Adipose tissue (tissue), 3 donors: Measurements from ENCODE around the gene KIF15. TPM values are rescaled to one million over a fixed set of nuclear protein-coding genes. Genes with fewer than 3 reads are reported as not detected.

Experiments used
- H3K27ac ChIP-seq: one replicate; pipeline ENCODE4 v1.5.1; 2013; ENCODE audit warnings: low read depth, low read length
- WGBS, 3 donors: extraction: QIAGEN DNeasy Blood & Tissue Kit; methylation state at CpG; one replicate each; pipeline ENCODE4 v1.1.7; 2013; 5-methylcytosine and 5-hydroxymethylcytosine counted together
- polyA plus RNA-seq, 3 donors: library from polyadenylated mRNA; stranded (reverse); fragments of 200-250 nt; gene quantifications; one replicate each; pipeline ENCODE4 v1.2.3, GENCODE V29; 2013
- donor health status: healthy with polysubstance abuse.
- donor health status: Bipolar disorder and iron deficiency.
- donor health status: healthy.

Gene KIF15
- polyA plus RNA-seq, 3 donors = 0.16 to 0.67 (median 0.24) TPM

DNA sequence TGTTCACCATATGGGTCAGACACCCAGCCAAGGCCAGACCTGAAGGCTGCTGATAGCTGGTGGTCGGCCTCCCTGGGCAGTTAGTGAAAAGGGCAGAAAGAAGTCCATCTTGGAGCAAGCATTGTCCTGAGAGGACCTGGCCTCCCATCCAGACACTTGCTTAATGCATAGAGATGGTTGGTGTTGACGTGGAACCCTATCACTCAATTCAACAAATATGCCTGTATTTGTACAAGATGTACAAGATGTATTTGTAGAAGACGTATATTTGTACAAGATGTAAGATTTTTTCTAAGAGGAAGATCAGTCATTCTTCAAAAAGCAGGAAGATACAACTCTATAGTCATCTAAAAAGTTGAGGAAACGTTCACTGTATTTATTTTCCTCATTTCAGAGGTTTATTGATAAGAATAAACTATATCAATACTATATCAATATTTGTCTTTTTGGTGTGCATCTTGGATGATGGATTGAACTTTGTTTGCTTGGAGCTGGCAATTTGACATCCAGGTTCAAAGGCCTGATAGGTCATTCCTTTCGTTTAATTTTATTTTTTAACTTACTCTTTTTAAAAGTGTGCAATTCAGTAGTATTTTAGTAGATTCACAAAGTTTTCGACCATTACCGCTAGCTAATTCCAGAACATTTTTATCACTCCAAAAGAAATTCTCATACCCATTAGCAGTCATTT lies 106.0 kb downstream of the KIF15 start:
- no peak overlapping the region for H3K27ac ChIP-seq
- 71 to 95% (median 90%) methylated on average over 7 of the region's 7 CpGs for WGBS, 3 donors

DNA sequence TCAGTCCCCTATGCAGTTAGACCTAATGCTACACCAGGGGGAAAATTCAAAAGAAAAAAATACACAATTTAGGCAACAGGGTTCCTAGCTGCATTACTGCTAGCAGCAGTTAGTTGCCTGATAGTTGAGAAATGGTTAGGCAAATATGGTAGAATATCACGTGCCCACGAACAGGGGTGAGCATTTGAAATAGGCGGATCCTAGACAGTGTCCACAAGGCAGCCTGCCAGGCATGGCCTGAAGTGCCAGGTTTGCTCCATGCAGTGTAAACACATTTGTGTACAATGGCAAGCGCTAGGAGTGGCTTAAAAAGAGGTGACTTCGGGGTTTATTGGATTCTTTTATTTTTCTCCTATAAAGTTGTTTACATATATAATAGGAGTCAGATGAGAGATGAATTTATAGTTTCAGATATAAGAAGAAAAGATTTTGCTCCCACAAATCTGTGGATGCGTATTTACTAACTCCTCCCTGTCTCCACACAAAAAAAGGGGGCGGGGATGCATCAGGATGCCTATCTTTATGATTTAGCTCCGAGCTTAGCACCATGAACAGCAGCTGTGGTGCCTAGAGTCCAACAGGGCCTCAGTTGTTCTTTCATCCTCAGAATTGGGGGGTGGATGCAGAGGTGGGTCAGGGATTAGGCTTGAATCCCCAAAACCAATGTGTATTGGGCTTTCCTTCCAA lies 108.9 kb downstream of the KIF15 start:
- H3K27ac ChIP-seq = no peak overlapping the region
- WGBS, 3 donors = 42 to 83% (median 78%) methylated on average over 8 of the region's 8 CpGs

DNA sequence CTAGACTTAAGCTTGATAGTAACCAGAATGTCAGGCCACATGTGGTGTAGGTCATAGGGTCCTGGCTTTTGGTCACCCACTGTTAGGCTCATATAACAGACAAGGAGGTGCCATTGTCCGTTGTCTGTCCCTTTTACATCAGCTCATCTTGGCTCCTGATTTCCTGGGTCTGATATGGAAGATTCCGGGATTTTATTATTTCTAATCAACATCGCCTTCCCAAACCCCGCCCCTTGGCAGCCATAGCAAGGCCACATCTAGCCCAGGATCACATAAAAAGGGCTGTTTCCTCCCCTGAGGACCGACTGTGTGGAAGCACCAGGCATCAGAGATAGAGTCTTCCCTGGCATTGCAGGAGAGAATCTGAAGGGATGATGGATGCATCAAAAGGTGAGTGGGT lies 112.7 kb downstream of the KIF15 start, which contains the start of gene TGM4:
TSS of gene TGM4 (plus strand) at position 301 of the 400 bp plus-strand sequence. CDS start at position 372, 71 bp downstream.
- 79 to 89% (median 81%) methylated on average over 5 of the region's 5 CpGs for WGBS, 3 donors

DNA sequence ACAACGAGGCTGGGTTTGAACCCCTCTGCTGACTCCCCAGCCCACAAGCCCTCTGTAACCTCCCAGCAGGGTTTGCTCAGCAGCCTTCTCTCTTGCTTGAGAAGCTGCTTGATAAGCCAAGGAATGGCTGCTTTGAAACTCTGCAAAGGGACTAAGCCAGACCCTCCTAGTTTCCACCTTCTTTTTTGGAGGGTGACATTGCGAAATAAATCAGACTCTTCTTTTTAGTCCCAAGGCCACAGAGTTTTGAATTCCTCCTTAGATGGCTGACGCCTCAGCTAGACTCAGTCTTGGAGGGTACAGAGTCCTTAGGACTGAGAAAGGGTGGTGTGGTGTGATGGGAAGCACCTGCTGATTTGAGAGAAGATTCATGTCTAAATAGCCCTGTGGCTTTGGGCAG lies 114.0 kb downstream of the KIF15 start:
- no peak overlapping the region for H3K27ac ChIP-seq
- 68 to 77% (median 77%) methylated on average over 3 of the region's 3 CpGs for WGBS, 3 donors

More for the DNA sequence above, 112.7 kb downstream of the KIF15 start, which contains the start of gene TGM4:
- no peak within 1 kb of the TSS for H3K27ac ChIP-seq

DNA sequence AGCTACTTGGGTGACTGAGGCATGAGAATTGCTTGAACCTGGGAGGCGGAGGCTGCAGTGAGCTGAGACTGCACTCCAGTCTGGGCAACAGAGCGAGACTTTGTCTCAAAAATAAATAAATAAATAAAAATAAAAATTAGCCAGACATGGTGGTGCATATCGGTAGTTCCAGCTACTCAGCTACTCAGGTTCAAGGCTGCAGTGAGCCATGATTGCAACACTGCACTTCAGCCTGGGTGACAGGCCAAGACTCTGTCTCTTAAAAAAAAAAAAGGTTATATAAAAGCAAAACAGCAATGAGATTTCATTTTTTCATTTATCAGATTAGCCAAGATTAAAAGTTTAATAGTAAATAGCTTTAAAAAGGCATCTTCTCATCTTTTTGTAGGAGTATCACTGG lies 115.7 kb downstream of the KIF15 start:
- WGBS, 3 donors = 77 to 95% (median 88%) methylated on average over 3 of the region's 3 CpGs
- no peak overlapping the region for H3K27ac ChIP-seq

DNA sequence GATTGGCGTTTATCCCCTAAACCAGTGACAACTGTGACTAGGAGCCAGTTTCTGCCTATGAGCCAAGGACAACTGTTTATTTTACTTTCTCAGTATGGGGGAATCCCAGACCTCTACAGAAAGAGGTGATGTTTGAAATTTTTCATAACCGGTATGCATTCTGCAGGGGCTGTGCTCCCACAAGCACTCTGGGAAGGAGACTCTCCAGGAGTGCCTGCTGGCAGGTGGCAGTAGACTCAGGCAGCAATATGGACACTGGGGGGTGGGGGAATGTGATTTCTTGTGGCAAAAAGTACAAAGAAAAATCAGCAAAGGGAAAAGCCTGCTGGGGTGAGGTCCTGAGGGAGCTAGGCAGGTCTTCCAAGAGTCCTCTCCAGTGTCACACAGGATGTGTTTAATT lies 118.7 kb downstream of the KIF15 start:
- H3K27ac ChIP-seq = no peak overlapping the region
- 52 to 77% (median 71%) methylated on average over 2 of the region's 2 CpGs for WGBS, 3 donors

DNA sequence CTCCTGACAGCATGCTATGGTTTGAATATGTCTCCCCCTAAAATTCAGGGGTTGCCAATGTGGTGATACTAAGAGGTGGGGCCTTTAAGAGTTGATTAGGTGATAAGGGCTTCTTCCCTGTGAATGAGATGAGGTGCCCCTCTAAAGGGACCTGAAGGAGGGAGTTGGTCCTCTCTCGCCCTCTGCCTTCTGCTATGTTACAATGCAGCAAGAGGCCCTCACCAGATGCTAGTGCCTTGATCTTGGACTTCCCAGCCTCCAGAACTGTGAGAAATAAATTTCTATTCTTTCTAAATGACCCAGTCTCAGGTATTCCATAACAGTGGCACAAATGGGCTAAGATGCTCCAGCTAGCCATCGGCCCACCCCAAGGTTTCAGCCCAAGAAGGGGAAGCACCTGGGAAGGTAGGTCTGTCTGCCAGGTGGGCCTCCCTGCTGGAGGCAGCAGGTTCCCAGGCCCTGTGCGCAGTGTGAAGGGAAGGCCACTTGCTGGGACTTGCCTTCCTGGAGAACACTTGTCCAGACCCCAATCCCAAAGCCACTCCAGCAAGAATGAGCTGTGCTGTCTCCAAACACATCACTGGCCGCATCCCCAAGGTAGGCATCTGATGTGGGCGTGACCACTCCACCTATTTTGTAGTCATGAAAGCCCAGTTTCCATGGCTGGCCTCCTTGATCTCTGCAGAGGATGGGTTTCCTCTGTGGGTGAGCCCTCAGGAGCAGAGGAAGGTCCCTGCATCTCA lies 121.8 kb downstream of the KIF15 start:
- H3K27ac ChIP-seq = no peak overlapping the region
- WGBS, 3 donors = 87 to 94% (median 91%) methylated on average over 5 of the region's 5 CpGs

DNA sequence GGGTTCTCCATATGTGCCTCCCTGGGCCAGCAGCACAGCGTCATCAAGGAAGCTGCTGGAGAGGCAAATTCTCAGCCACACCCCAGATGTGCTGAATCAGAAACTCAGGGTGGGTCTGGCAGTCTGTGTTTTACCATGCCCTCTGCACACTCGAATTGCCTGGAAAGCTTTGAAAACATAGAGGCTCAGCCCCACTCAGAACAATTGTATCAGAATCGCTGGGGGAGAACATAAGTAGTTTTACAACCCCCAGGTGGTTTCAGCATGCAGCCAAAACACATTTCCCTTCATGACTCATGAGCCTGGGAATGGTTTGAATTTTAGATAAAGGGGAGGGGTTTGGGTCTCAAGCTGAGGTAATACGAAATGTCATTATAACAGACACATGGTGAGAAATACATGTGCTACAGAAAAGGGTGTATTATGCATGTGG lies 122.4 kb downstream of the KIF15 start:
- 32 to 53% (median 37%) methylated on average over 4 of the region's 4 CpGs for WGBS, 3 donors
- H3K27ac ChIP-seq = no peak overlapping the region

DNA sequence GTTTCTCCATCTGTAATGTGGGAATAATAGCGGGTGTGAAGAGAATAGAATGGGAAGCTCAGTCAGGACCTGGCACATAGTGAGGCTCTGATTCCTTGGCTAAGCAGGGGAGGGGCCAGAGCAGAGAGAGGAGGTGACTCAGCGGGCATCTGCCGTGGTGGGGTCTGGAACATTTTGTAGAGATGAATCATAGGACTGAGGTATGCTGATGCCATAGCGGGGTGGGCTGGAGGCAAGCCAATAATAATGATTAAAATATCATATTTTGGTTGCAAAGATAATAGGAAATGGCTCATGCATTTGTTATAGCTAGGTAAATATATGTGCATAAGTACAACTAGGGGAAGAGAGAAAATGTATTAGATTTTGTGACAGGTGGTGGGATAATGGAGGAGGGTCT lies 124.0 kb downstream of the KIF15 start:
- no peak overlapping the region for H3K27ac ChIP-seq
- WGBS, 3 donors = 55 to 62% (median 58%) methylated on average over 4 of the region's 4 CpGs

DNA sequence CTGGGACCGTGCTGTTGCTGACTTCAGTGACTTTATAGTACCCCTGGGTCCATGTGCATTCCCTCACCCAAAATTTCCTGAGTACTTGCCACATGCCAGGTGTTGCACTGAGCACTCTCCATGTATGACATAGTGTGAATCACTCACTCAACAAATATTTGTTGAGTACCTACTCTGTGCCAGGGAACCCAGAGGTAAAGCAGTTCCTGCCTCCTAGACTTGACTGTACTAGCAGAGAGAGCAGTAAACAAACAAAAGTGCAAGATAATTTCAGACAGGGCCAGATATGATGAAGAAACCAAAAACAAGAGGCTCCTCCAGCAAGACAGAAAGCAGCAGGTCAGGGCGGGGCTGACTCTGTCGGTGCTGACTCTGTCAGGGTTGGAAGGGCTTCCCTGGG lies 125.0 kb downstream of the KIF15 start:
- no peak overlapping the region for H3K27ac ChIP-seq
- 63 to 72% (median 72%) methylated on average over 3 of the region's 3 CpGs for WGBS, 3 donors

DNA sequence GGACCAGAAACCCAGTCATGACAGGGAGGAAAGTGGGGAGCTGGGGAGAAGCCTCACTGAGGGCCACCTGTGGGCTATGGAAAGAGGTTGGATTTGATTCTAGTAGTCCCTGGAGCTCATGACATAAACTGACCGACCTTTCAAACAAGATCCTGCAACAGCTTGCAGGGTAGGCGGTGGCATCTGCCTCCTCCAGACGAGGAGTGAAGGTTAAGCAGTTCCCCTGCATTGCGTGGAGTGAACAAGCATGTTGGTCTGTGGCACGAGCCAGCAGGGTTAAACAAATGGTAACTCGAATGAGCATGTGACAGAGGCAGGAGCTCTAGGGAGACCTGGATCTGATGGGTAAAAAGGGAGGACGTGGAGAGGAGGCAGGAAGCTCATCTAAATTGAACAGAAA lies 125.5 kb downstream of the KIF15 start:
- 68 to 78% (median 77%) methylated on average over 7 of the region's 7 CpGs for WGBS, 3 donors
- no peak overlapping the region for H3K27ac ChIP-seq

DNA sequence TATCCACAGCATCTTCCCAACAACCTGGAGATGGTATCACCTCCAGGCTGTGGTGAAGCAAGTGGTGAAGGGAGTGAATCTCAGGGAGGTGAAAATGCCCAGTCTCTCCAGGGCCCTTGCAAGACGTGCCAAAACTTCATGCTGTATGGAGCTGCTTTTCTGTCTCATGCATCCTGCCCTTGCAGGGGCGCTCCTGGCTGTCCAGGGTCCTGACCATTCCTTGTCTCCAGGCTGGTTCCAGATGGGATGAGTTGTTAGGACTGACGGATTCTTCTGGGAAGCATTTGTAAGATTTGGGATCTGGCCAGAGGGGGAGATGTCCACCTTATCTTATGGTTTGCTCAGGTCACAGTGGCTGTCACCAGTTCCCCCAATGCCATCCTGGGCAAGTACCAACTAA lies 128.7 kb downstream of the KIF15 start:
- H3K27ac ChIP-seq = no peak overlapping the region
- WGBS, 3 donors = 49 to 64% (median 60%) methylated on average over 3 of the region's 3 CpGs

DNA sequence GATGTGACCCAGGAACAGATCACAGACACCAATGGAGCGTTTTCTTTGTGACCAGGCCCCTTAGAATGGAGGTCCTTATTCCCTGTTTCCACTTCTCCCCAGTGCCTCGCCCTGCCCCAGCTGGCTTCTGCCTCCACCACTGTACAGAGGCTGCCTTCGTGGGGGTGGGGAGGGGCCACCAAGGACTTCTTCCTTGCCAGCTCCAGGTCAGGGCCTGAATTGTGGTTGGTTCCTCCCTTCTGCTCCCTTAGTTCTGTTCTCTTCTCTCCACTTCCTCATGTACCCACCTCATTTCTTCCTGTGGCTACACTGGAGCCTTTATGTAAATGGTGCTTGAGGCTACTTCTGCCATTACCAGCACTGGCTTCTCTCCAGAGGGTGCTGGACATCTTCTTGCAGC lies 129.3 kb downstream of the KIF15 start:
- WGBS, 3 donors = 65 to 72% (median 68%) methylated on average over 3 of the region's 3 CpGs
- H3K27ac ChIP-seq = no peak overlapping the region

DNA sequence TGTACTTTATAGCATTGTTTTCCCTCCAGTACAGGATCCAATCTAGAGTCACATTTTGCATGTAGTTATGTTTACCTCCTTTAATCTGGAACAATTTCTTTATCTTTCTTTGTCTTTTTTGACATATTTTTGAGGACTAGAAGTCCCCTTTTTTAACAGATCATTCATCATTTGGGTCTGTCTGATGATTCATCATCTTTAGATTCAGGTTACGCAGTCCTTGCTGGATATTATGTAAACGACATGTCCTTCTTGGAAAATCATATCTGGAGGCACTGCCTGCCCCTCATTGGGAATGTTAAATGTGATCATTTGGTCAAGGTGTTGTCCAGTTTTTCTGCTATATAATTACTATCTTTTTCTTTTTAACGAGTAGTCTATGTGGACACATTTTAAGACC lies 131.1 kb downstream of the KIF15 start:
- 73 to 88% (median 74%) methylated on average over 3 of the region's 3 CpGs for WGBS, 3 donors

DNA sequence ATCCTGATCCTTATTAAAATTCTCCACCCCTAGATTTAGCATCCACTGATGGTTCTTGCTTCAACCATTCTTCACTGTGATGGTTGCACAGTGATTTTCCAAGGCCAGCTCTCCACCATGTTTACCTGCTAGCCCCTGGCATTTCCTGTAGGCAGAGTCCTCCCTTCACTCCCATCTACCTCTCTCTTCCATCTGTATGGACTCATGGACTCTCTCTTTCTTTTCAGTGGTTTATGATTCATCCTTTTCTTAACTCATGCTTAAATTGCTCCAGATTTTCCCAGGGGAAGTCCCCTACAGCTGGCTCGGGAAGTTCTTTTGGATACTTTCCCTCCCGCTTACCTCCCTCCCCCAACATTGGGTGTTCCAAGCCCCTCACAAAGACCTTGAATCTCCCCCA lies 131.5 kb downstream of the KIF15 start:
- no peak overlapping the region for H3K27ac ChIP-seq
- WGBS, 3 donors = 50 to 70% (median 56%) methylated on average over 2 of the region's 2 CpGs

More for the DNA sequence above, 131.1 kb downstream of the KIF15 start:
- H3K27ac ChIP-seq = no peak overlapping the region

DNA sequence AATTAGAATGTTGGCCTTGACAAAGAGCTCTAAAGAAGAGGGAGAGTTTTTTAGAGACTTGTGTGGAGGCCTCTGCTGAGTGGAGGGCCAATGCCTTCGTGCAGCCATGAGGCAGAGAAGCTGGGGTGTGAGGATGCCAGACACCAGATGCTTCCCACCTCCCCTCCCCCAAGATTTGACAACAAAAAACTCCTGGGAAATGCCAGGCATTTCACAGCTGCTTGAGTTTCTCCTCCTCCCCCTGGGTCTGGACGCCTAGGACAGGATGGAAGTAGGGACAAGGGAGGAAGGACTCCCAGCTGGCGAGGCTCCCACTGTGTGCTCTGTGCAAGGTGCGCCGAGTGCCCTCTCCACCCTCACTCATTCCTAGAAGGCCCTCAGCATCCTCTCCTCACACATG lies 132.9 kb downstream of the KIF15 start:
- 20 to 57% (median 54%) methylated on average over 5 of the region's 5 CpGs for WGBS, 3 donors
- H3K27ac ChIP-seq = no peak overlapping the region

DNA sequence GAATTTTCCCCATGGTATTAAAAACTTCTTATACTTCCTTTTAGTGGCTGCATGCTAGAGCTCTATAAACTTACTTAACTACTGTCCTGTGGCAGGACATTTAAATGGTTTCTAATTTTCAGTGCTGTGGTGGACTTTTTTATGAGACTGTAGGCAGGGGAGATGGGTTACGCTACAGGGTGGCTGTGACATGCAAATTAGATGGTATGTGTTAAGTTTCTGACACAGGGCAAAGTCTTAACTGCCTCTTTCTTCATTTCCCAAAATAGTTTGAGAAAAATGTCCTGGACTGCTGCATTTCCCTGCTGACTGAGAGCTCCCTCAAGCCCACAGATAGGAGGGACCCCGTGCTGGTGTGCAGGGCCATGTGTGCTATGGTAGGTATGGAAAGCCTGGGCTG lies 134.8 kb downstream of the KIF15 start:
- WGBS, 3 donors = 78 to 89% (median 84%) methylated on average over 2 of the region's 2 CpGs
- no peak overlapping the region for H3K27ac ChIP-seq

DNA sequence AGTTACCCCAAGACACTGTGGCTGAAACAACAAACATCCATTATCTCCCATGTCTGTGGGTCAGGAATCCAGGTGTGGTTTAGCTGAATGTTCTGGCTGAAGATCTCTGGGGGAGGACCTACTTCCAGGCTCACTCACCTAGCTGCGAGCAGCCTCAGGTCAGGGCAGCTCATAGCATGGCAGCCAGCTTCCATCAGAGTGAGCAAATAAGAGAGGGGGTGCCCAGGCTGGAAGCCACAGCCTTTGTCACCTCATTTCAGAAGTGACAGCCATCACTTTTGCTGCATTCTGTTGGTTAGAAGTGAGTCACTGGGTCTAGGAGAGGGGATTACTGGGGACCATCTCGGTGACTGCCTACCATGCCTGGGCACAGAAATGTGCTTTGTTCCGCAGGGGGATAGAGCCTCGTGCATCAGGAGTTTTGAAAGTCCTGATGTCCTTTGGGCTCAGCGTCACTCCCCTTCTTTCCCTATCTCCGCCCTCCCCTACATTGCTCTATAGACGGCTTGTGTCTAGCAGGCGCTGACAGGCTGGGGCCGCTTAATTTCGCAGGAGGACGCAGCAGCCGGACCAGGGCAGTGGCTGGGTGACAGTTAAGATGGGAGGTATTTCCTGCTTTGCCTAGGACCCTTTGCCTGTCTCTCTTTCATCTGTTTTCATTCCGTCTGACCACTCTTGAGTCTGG lies 138.2 kb downstream of the KIF15 start:
- WGBS, 3 donors = 50 to 68% (median 58%) methylated on average over 13 of the region's 13 CpGs
- H3K27ac ChIP-seq = no peak overlapping the region

DNA sequence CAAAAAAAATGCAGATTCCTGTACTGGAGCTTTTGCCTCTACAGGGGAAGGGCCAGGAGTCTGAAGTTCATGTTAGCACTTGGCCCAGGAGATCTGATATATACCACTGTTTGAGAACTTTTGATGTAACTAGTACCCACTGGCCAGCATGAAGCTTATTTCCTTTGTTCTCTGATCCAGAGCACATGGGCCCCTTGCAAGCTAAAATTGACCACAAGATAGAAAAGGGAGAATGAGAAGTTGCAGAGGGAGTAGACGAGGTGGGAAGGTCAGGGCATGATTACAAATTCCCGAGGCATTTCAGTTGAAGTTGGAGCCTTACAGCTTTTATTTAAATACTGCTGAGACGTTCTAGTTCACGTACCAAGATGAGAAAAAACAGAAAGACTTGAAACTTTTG lies 141.0 kb downstream of the KIF15 start:
- 49 to 54% (median 52%) methylated on average over 4 of the region's 4 CpGs for WGBS, 3 donors
- H3K27ac ChIP-seq = no peak overlapping the region
